ENCODE results near the gene TXNIP.

Gene TXNIP, protein sequence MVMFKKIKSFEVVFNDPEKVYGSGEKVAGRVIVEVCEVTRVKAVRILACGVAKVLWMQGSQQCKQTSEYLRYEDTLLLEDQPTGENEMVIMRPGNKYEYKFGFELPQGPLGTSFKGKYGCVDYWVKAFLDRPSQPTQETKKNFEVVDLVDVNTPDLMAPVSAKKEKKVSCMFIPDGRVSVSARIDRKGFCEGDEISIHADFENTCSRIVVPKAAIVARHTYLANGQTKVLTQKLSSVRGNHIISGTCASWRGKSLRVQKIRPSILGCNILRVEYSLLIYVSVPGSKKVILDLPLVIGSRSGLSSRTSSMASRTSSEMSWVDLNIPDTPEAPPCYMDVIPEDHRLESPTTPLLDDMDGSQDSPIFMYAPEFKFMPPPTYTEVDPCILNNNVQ

DNA sequence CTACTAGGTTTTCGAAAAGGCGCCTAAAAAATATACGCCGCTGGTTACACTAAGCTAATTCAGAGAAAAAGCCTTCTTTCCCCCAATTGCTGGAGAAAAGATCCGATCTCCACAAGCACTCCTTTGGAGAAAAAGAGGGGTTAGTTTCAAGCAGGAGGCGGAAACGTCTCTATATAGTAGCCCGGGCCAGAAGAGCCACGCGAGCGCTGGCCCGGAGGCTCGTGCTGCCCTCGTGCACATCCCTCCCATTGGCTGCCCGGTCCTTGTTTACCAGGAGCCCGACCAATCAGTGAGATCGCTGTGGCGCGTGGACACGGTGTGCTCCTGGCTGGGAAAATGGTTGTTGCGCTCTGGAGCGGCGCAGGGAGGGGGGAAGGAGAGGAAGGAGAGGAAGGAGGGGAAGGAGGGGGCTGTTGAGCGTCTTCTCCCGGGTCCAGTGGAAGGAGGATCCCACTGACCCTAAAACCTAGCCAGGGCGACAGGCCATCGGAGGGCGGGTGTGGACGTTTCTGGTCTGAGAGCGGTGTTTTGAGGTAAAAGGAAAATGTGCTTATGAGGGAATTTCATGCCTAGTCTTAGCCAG, at the start of gene TXNIP:
TXNIP (minus strand) TSS at position 147 of the 583 bp plus-strand sequence. CDS start 313 bp downstream, outside the sequence.
- peak within 1 kb of the TSS; percentile 34 for H2AFZ ChIP-seq
- H3K9ac ChIP-seq, result peak within 1 kb of the TSS; percentile 99
- peaks cover 34% of the 10 kb centered on the region for H3K79me2 ChIP-seq
- peak within 1 kb of the TSS; percentile 100 for H3K27ac ChIP-seq
- peaks cover 45% of the 10 kb centered on the region for H3K36me3 ChIP-seq (ENCODE audit: control insufficient read depth, insufficient read depth, low read length)
- H3K27me3 ChIP-seq (ENCODE audit: control insufficient read depth, insufficient read depth, low read length), result no peaks in the 10 kb centered on the region
- peak within 1 kb of the TSS; percentile 100 for H3K4me3 ChIP-seq (ENCODE audit: low read depth, low read length)
- H3K4me1 ChIP-seq, result peaks cover 12% of the 10 kb centered on the region
- TF ChIP-seq, protein P1, sequence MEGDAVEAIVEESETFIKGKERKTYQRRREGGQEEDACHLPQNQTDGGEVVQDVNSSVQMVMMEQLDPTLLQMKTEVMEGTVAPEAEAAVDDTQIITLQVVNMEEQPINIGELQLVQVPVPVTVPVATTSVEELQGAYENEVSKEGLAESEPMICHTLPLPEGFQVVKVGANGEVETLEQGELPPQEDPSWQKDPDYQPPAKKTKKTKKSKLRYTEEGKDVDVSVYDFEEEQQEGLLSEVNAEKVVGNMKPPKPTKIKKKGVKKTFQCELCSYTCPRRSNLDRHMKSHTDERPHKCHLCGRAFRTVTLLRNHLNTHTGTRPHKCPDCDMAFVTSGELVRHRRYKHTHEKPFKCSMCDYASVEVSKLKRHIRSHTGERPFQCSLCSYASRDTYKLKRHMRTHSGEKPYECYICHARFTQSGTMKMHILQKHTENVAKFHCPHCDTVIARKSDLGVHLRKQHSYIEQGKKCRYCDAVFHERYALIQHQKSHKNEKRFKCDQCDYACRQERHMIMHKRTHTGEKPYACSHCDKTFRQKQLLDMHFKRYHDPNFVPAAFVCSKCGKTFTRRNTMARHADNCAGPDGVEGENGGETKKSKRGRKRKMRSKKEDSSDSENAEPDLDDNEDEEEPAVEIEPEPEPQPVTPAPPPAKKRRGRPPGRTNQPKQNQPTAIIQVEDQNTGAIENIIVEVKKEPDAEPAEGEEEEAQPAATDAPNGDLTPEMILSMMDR (IDR thresholded peaks at IDR 0.05), result no peak
- H3K9me3 ChIP-seq (ENCODE audit: control insufficient read depth, low read length), result peaks cover 9% of the 10 kb centered on the region
- H3K4me2 ChIP-seq (ENCODE audit: low read length), result peak within 1 kb of the TSS; percentile 96

DNA sequence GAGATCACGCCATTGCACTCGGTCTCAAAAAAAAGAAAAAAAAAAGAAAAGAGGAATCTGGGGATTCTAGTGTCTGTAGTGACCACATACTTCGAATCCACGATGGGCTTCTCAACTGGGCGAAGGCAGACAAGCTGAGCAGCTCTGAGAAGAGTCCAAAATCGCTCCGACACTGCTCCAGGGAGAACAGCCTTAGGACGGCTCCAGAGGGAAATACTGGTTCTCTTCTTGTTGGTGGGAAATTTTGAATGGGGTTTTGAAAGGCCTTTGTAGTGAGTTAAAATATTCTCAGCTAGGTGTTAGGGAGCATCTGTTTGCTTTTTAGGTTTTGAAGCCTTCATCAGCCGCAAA, 43.4 kb upstream of the TXNIP start:
- Histone ChIP-seq H3K36me3 (ENCODE audit: control insufficient read depth, insufficient read depth, low read length) (no peaks in the 10 kb centered on the region), H2AFZ (no peak overlapping the region), H3K27ac (no peak overlapping the region), H3K9me3 (ENCODE audit: control insufficient read depth, low read length) (no peaks in the 10 kb centered on the region), H3K4me1 (no peaks in the 10 kb centered on the region), H3K4me3 (ENCODE audit: low read depth, low read length) (no peak overlapping the region), H3K4me2 (ENCODE audit: low read length) (no peak overlapping the region), H3K27me3 (ENCODE audit: control insufficient read depth, insufficient read depth, low read length) (no peaks in the 10 kb centered on the region), H3K9ac (no peak overlapping the region), H3K79me2 (no peaks in the 10 kb centered on the region)
- TF ChIP-seq, protein P1 (IDR thresholded peaks at IDR 0.05), result no peak

DNA sequence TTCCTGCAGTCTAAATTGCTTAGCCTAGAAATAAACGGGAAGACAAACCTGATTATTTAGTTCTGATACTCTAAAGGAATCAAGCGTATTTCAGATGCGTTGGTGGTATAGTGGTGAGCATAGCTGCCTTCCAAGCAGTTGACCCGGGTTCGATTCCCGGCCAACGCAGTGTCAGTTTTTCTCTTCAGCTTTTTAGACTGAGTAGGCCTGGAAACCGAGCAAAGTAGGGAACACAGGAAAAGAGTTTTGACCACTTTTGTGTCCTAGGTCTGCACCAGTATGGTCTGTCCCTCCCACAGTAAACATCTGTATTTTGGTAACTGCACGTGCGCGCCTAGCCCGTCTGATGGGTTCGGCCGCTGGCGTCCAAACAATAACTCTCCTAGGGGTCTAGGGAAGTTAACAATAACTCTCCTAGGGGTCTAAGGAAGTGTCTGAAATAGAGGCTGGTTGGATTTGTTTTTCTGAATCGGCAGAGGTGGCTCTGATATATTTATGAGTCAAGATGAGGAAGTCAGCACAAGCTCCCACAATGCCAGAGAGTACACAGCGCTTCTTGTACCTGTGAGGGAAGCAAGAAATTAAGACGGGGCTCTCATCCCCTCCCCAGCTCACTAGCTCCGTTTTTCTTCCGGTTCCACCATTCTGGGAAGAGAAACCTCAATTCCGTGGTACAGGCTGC, 40.7 kb upstream of the TXNIP start:
- H3K4me1 ChIP-seq, result no peaks in the 10 kb centered on the region
- no peaks in the 10 kb centered on the region for H3K79me2 ChIP-seq

DNA sequence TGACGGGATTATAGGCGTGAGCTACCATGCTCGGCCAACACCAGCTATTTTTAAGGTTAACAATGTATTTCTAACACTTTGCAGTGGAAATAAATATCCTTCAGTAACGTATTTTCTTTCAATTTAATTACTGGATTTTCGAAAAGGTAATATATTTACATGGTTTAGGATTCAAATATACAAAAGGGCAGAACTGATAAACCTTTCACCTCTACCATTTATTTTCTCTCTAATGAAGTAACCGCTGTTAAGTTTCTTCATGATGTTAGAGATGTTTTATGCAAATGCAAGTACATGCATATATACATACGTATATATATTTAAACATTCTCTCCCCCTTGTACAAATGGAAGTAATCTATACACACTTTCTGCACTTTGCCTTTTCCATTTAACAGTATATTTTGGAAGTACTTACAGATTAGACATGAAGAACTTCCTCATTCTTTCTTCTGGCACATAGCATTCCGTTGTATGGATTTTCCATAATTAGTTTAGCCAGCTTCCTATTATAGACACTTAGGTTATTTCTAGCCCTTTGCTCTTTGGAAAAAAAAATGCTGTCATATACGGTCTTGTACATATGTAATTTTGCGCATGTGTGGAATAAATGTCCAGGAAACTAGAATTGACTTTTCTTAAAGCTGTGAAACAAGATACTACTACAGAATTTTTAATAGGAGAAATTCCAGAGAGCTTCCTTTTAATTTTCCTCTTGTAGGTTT, 40.0 kb upstream of the TXNIP start:
- no peak overlapping the region for H3K9ac ChIP-seq
- peak overlapping the region; percentile 91 for H3K4me2 ChIP-seq (ENCODE audit: low read length)
- no peak overlapping the region for H2AFZ ChIP-seq
- no peaks in the 10 kb centered on the region for H3K36me3 ChIP-seq (ENCODE audit: control insufficient read depth, insufficient read depth, low read length)
- H3K4me1 ChIP-seq, result no peaks in the 10 kb centered on the region
- H3K27me3 ChIP-seq (ENCODE audit: control insufficient read depth, insufficient read depth, low read length), result no peaks in the 10 kb centered on the region
- no peaks in the 10 kb centered on the region for H3K9me3 ChIP-seq (ENCODE audit: control insufficient read depth, low read length)
- peak overlapping the region; percentile 90 for H3K27ac ChIP-seq
- TF ChIP-seq, protein P1 (IDR thresholded peaks at IDR 0.05), result no peak
- H3K79me2 ChIP-seq, result no peaks in the 10 kb centered on the region
- peak overlapping the region; percentile 75 for H3K4me3 ChIP-seq (ENCODE audit: low read depth, low read length)

More for the DNA sequence above, 40.7 kb upstream of the TXNIP start:
- no peaks in the 10 kb centered on the region for H3K36me3 ChIP-seq (ENCODE audit: control insufficient read depth, insufficient read depth, low read length)
- TF ChIP-seq, protein P1 (IDR thresholded peaks at IDR 0.05), result no peak
- H3K9me3 ChIP-seq (ENCODE audit: control insufficient read depth, low read length), result no peaks in the 10 kb centered on the region
- H3K4me2 ChIP-seq (ENCODE audit: low read length), result peak overlapping the region; percentile 91
- peak overlapping the region; percentile 90 for H3K27ac ChIP-seq
- peak overlapping the region; percentile 75 for H3K4me3 ChIP-seq (ENCODE audit: low read depth, low read length)
- H3K9ac ChIP-seq, result no peak overlapping the region
- H2AFZ ChIP-seq, result peak overlapping the region; percentile 97
- H3K27me3 ChIP-seq (ENCODE audit: control insufficient read depth, insufficient read depth, low read length), result no peaks in the 10 kb centered on the region

Data from parathyroid adenoma (tissue), 2 donors.